Measurements from ENCODE around the gene SIL1. TPM values are rescaled to one million over a fixed set of nuclear protein-coding genes. Genes with fewer than 3 reads are reported as not detected.

The SIL1 gene
- total and polyA plus RNA-seq, 2 of the 4 experiments (the other 2 are of a cell fraction), result 56.1 to 66.0 TPM

DNA sequence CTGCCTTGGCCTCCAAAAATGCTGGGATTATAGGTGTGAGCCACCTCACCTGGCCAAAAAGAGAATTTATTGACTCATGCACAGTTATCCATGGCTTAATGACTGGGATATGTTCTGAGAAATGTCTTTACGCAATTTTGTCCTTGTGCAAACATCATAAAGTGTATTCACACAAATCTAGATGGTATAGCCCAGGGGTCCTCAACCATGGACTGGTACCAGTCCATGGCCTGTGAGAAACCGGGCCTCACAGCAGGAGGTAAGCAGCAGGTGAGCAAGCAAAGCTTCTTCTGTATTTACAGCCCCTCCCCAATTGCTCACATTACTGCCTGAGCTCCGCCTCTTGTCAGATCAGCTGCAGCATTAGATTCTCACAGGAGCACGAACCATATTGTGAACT lies 12.4 kb upstream of the SIL1 start:
- Histone ChIP-seq H3K9ac (ENCODE audit: low read depth, low read length) (no peak overlapping the region), H3K27me3 (ENCODE audit: control insufficient read depth, insufficient read depth, low read length) (peaks cover 23% of the 10 kb centered on the region), H3K9me3 (ENCODE audit: control insufficient read depth, insufficient read depth, low read length) (no peaks in the 10 kb centered on the region), H2BK5ac (ENCODE audit: low read depth, low read length, poor library complexity, severe bottlenecking) (no peak overlapping the region), H3K9me1 (ENCODE audit: insufficient read depth, low read length) (no peaks in the 10 kb centered on the region), H2AK9ac (replicated peaks; ENCODE audit: low read depth, low read length, poor library complexity) (no peak overlapping the region), H2BK120ac (ENCODE audit: low read depth, low read length) (no peak overlapping the region), H3K56ac (ENCODE audit: extremely low read depth, insufficient read depth, low read length) (no peak overlapping the region), H3K4ac (ENCODE audit: low read depth, low read length) (no peak overlapping the region), H3K14ac (replicated peaks; ENCODE audit: low read depth, low read length) (no peak overlapping the region), H3K4me2 (ENCODE audit: low read depth, low read length) (no peak overlapping the region), H3K79me1 (ENCODE audit: low read depth in 1 of 2, low read length in 2 of 2) (no peaks in the 10 kb centered on the region), H2BK15ac (ENCODE audit: low read depth, low read length) (no peak overlapping the region), H4K8ac (ENCODE audit: low read depth in 2 of 2, low read length in 2 of 2) (no peak overlapping the region), H2BK20ac (ENCODE audit: low read depth, low read length) (no peak overlapping the region), H3K23ac (ENCODE audit: low read depth, low read length) (no peak overlapping the region), H4K91ac (ENCODE audit: insufficient read depth, low read depth, low read length) (no peak overlapping the region), H3K4me1 (ENCODE audit: control insufficient read depth, insufficient read depth, low read length) (no peaks in the 10 kb centered on the region), H2AK5ac (ENCODE audit: low read depth, low read length) (no peak overlapping the region), H4K5ac (ENCODE audit: low read depth, low read length) (no peak overlapping the region), H3K36me3 (ENCODE audit: control insufficient read depth, insufficient read depth, low read length) (no peaks in the 10 kb centered on the region), H2AFZ (replicated peaks; ENCODE audit: low read length, poor library complexity) (no peak overlapping the region), H4K20me1 (ENCODE audit: insufficient read depth, low read length) (no peaks in the 10 kb centered on the region), H3K27ac (ENCODE audit: insufficient read depth, low read length) (no peak overlapping the region), H3K4me3 (ENCODE audit: insufficient read depth, low read depth, low read length) (no peak overlapping the region), H3K18ac (ENCODE audit: low read depth, low read length) (no peak overlapping the region)
- in situ Hi-C loops (cut with MboI; ENCODE audit: low sequenced_read_pairs), result no loop called here
- no TSS peak for BruUV-seq (replicated peaks)
- DNase-seq, result no peak
- ChIA-PET CTCF (no interaction called here), POLR2A (ENCODE audit: unreplicated experiment) (no interaction called here)
- no peak for ATAC-seq (ENCODE audit: low read depth)
- dilution Hi-C loops (cut with HindIII; ENCODE audit: low sequenced_read_pairs, unreplicated experiment), result no loop called here
- intact Hi-C loops (cut with micrococcal nuclease), result no loop called here
- TF ChIP-seq, protein P1, sequence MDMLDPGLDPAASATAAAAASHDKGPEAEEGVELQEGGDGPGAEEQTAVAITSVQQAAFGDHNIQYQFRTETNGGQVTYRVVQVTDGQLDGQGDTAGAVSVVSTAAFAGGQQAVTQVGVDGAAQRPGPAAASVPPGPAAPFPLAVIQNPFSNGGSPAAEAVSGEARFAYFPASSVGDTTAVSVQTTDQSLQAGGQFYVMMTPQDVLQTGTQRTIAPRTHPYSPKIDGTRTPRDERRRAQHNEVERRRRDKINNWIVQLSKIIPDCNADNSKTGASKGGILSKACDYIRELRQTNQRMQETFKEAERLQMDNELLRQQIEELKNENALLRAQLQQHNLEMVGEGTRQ (IDR thresholded peaks at IDR 0.05; ENCODE audit: low read depth, low read length), result no peak
- TF ChIP-seq CHD1 (IDR thresholded peaks at IDR 0.05; ENCODE audit: low read depth, low read length), result no peak
- TF ChIP-seq BHLHE40 (IDR thresholded peaks at IDR 0.05; ENCODE audit: low read depth, low read length), result no peak
- no peak for TF ChIP-seq RAD21 (IDR thresholded peaks at IDR 0.05; ENCODE audit: low read length)
- 83% methylated on average over 1 of the region's 4 CpGs; no CpG with 5 or more reads in 1 of the 2 experiments for WGBS, 2 experiments (ENCODE audit: extremely low coverage in 2 of 2, insufficient read length in 1 of 2)
